H1 (cell line): ENCODE data around the gene FREM2. TPM values are rescaled to one million over a fixed set of nuclear protein-coding genes. Genes with fewer than 3 reads are reported as not detected.
A peak's percentile ranks its signal among the peaks of the same experiment; 100 is the strongest.

Experiments
- CBX8 ChIP-seq: fragments of 300-800, 300-1000 bp; sonication (generic); IDR thresholded peaks from 2 replicates; pipeline ENCODE4 v1.7.1; 2016; ENCODE audit warnings: low read depth, low read length, borderline replicate concordance
- KDM4A ChIP-seq: IDR thresholded peaks from one replicate; pipeline ENCODE4 v1.7.1; 2012; ENCODE audit warnings: low read depth, mild to moderate bottlenecking, moderate library complexity, low read length, inconsistent platforms; ENCODE audit not compliant: severe bottlenecking
- POLR2A ChIP-seq, 2 experiments: IDR thresholded peaks; 1 replicate in 1 of 2; 2 replicates in 1 of 2; pipeline ENCODE4 v1.6.1; 2011; ENCODE audit warnings: low read depth in 2 of 2, low read length in 2 of 2, mild to moderate bottlenecking in 2 of 2; ENCODE audit errors: control extremely low read depth in 1 of 2
- RBBP5 ChIP-seq: IDR thresholded peaks from 2 replicates; pipeline ENCODE4 v1.7.1; 2012; ENCODE audit warnings: low read depth, mild to moderate bottlenecking, inconsistent platforms, low read length, moderate library complexity, borderline replicate concordance
- SIN3A ChIP-seq, 2 experiments: IDR thresholded peaks in 1 of 2; conservative IDR thresholded peaks in 1 of 2; 2 replicates each; pipeline ENCODE4 v1.6.1; 2011 to 2012; ENCODE audit warnings: low read length in 2 of 2, improper control_type of control experiment in 1 of 2, low read depth in 1 of 2, mild to moderate bottlenecking in 1 of 2
- polyA plus RNA-seq, 7 experiments: library from polyadenylated mRNA; depleted of rRNA in 3 of 7; stranded (reverse) in 5 of 7; unstranded in 2 of 7; fragments of >200 nt in 5 of 7; fragments of 200-250 nt in 2 of 7; gene quantifications; 1 replicate in 5 of 7; 2 replicates in 1 of 7; 4 replicates in 1 of 7; pipeline versions ENCODE4 v1.2.1 to v1.2.3, GENCODE V29; 2011 to 2013; ENCODE audit warnings: missing spikeins in 2 of 7, mixed read lengths in 2 of 7
- total RNA-seq: library from RNA; stranded (reverse); fragmentation: NEBNext Ultra II Directional; extraction: Animal tissue kit (Norgen Biotek cat#: 25700); gene quantifications from 2 replicates; pipeline ENCODE4 v1.2.1, GENCODE V29; 2021

The FREM2 gene
- total and polyA plus RNA-seq, 2 of the 8 experiments (the other 6 are each of a cell fraction or from before 2014, with no cell fraction given) = 11.6 to 22.8 TPM

- peak; percentile 69 for TF ChIP-seq KDM4A
- TF ChIP-seq CBX8 = no peak
- TF ChIP-seq RBBP5 = peak; percentile 6; the same call in 1 of the 2 replicates
- 0 out of 4 replicates have a peak, but pooled peaks of 1 of the 2 experiments have one; percentile 1 for TF ChIP-seq SIN3A (conservative IDR thresholded peaks at IDR 0.05 in 1 of 2, IDR thresholded peaks at IDR 0.05 in 1 of 2; ENCODE audit: low read depth in 1 of 2, low read length in 2 of 2)
- no peak for TF ChIP-seq POLR2A (IDR thresholded peaks at IDR 0.05; ENCODE audit: control extremely low read depth in 1 of 2, low read depth in 2 of 2, low read length in 2 of 2)
- TF ChIP-seq, all 59 proteins: peak for 9
Observed at GRCh38 chr13:38687246-38688229, 661 bp downstream of the FREM2 start (continued).
